Activated naive CD4-positive, alpha-beta T cell (primary cell): ENCODE results near the gene APOBR.
"Not testable (repeated sequence)": the region's sequence is repeated elsewhere in the genome, so short reads cannot be mapped to it uniquely, and the experiment has no call there.

Experiments used
- DNase-seq, 4 experiments: peaks; one replicate each; lab custom pipeline; 2025; lab: John Stamatoyannopoulos, UW

APOBR gene

GRCh38 chr16:28497861-28498599, 3.6 kb downstream of the APOBR start:
- DNase-seq, result no peak

GRCh38 chr16:28498666-28499381, 4.4 kb downstream of the APOBR start:
- DNase-seq, result no peak

GRCh38 chr16:28499854-28500253, 5.4 kb downstream of the APOBR start:
- no peak for DNase-seq

DNA sequence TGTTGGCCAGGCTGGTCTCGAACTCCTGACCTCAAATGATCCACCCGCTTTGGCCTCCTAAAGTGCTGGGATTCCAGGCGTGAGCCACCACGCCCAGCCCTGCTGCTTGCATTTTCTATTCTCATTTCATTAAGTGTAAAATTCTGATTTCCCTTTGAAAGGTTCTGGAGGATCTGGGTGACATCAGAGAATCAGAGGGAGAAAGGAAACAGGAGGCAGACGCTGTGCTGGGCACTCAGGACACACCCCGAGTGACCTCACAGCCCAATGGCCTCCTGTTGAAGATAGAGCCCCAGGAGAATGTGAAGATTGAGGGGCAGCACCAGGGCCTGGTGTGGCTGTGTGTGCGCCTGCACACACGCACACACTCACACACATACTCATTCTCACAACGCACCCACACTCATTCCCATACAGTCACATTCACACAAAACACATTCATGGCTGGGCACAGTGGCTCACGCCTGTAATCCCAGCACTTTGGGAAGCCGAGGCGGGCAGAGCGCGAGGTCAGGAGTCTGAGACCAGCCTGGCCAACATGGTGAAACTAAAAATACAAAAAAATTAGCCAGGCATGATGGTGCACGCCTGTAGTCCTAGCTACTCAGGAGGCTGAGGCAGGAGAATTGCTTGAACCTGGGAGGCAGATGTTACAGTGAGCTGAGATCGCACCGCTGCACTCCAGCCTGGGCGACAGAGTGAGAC, 6.2 kb downstream of the APOBR start:
- DNase-seq, result not testable (repeated sequence)

DNA sequence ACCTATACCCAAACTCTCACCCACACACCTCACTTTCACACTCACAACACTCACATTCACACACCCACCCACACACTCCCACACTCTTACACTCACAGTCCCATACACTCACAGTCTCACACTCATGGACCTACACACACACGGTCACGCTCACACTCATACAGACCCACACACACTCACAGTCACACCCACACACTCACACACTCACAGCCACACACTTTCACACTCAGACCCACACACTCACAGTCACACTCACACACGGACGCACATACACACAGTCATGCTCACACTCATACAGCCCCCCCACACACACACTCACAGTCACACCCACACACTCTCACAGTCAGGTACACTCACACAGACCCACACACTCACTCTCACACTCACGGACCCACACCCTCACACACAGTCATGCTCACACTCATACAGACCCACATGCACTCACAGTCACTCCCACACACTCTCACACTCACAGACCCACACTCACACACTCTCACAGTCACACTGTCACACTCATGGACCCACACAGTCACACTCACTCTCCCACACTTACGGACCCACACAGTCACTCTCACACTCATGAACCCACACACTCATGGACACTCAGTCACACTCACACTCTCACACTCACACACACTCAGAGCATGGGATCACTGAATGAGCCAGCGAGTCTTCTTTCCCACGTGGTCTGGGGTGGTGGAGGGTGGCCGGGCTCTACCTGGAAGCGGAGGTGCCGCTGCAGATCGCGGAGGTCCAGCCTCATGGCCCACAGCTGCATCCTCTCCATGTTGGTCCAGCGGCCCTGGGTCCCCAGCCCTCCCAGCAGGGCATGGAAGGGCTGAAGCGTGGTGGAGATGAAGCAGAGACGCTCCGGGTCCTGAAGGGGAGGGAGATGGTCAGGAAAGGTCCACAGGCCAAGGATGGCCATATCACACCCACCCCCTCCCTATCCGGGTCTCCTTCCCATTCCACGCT, 7.1 kb downstream of the APOBR start:
- DNase-seq, result no peak

- no peak for DNase-seq
Observed at GRCh38 chr16:28502290-28502689, 7.8 kb downstream of the APOBR start.

GRCh38 chr16:28503470-28504259, 9.2 kb downstream of the APOBR start:
- no peak for DNase-seq

GRCh38 chr16:28504707-28505404, 10.4 kb downstream of the APOBR start:
- DNase-seq, result no peak

- DNase-seq, result no peak
Observed at GRCh38 chr16:28505489-28506137, 11.2 kb downstream of the APOBR start.

DNA sequence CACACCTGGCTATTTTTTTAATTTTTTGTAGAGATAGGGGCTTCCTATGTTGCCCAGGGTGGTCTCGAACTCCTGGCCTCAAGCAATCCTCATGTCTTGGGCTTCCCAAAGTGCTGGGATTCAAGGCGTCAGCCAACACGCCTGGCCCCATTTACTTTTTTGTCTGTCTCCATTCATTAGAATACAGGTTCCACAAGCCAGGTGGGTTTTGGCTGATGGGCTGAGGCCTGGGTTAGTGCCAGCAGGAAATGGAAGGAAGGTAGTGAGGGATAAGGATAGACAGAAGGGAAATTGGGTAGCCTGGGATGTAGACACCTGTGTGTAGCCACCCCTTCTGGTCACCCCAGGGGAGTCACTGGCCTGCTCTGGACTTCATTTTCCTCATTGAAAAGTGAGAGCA, 16.6 kb downstream of the APOBR start:
- no peak for DNase-seq

- DNase-seq, result no peak
Observed at GRCh38 chr16:28511801-28512789, 17.7 kb downstream of the APOBR start.

DNA sequence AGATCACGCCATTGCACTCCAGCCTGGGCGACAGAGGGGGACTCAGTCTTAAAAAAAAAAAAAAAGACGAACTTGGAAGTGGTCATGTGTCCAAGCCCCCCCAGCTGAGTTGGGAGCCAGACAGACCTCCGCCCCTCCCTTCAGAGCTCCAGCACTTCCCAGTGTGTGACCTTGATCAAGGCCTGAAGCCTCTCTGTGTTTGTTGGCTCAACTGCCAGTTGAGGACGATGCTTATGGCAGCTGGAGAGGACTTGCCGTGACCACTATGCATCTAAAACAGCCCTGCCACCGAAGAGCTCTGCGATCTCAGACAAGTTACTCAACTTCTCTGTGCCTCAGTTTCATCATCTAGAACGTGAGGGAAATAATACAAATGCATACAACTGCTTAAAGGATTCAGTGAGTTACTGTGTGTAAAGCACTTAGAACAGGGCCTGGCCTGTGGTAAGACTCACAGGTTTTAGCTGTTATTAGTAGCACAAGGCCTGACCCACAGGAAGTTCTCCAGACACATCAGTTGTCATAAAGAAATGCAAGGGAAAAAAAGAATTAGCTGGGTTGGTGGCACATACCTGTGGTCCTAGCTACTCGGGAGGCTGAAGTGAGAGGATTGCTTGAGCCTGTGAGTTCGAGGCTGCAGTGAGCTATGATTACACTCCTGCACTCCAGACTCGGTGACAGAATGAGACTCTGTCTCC, 19.2 kb downstream of the APOBR start:
- no peak for DNase-seq

DNA sequence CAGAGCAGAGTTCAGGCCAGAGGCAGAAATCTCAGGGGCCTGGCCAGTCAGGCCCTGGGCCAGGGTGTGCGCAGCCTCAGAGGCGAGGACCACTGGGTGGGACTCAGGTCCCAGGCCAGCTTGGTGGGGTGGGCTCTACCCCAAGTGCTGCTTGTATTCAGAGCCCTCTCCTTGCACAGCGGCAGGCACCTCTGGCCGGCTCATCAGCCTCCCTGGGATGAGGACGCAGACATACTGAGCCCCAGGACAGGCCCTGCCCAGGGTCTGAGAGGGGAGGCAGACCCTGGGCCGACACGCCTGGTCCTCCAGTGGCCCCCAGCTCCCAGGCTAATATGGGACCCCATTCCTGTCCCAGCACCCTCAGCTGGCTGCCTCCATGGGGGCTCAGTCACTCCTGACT, 19.8 kb downstream of the APOBR start:
- DNase-seq, result no peak

- no peak for DNase-seq
Observed at GRCh38 chr16:28520672-28521071, 26.2 kb downstream of the APOBR start.

- DNase-seq, result no peak
Observed at GRCh38 chr16:28521436-28521835, 27.0 kb downstream of the APOBR start.

- DNase-seq, result no peak
Observed at GRCh38 chr16:28522792-28523191, 28.3 kb downstream of the APOBR start.

- no peak for DNase-seq
Observed at GRCh38 chr16:28524681-28525171, 30.3 kb downstream of the APOBR start.
